ENCODE measurements around the gene RGS7. TPM values are rescaled to one million over a fixed set of nuclear protein-coding genes. Genes with fewer than 3 reads are reported as not detected.

The RGS7 gene
- total RNA-seq, 4 donors from 2014 or later: not detected

- TF ChIP-seq CTCF (IDR thresholded peaks at IDR 0.05; ENCODE audit: low read depth): no peak
These were observed 391.4 kb downstream of the RGS7 start for GRCh38 chr1:240965581-240966091.

DNA sequence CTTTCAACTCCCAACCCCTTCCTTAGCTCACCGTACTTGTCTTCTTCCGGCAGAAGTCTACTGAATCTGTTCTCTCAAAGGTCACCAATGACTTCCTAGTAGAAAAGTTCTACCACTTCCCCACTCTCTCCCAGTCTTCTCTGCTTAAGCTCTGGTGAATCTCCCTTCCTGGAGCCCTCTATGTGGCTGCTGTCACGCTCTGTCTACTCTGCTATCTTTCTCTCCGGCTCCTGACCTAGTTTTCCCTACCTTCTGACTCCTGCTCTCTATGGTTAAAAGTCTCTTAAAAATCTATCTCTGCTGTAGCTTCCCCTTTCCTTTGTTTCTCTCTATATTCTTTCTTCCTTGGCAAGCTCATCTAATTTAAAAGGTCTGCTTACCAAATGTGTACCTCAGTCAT, 394.9 kb downstream of the RGS7 start:
- no peak for TF ChIP-seq CTCF (IDR thresholded peaks at IDR 0.05; ENCODE audit: low read depth)

DNA sequence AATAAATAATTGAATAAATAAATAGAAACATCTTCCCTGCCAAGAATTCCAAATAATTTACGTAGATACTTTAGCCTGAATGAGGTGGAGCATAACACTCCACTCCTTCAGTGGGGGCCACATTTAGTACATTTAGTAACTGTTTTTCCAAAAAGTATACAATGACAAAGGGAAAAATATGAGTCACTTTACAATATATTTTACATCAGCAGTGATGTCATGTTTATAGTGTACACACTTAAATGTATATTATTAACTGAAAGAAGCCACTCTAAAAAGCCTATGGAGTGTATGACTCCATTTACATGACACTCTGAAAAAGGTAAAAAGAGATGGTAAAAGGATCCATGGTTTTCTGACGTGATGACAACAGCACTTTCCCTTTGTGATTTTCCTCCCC, 400.6 kb downstream of the RGS7 start:
- TF ChIP-seq CTCF (IDR thresholded peaks at IDR 0.05; ENCODE audit: low read depth): no peak

DNA sequence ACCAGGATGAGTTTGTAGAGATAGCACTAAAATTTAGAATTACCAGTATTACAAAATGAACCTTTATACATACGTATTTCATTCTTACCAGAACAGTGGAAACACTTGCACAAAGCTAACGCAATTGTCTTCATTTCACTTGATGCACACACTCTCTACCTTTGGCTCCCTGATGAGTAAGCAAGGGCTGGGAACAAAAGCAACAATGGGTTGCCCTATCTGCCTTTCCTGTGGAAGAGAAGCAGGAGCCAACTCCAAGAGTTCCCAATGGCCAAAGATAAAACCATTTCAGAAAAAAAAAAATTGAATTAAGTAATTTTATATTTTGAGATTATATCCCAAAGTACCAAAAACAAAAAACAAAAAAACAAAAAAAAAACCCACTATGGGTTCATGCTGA, 401.0 kb downstream of the RGS7 start:
- TF ChIP-seq CTCF (IDR thresholded peaks at IDR 0.05; ENCODE audit: low read depth): no peak

DNA sequence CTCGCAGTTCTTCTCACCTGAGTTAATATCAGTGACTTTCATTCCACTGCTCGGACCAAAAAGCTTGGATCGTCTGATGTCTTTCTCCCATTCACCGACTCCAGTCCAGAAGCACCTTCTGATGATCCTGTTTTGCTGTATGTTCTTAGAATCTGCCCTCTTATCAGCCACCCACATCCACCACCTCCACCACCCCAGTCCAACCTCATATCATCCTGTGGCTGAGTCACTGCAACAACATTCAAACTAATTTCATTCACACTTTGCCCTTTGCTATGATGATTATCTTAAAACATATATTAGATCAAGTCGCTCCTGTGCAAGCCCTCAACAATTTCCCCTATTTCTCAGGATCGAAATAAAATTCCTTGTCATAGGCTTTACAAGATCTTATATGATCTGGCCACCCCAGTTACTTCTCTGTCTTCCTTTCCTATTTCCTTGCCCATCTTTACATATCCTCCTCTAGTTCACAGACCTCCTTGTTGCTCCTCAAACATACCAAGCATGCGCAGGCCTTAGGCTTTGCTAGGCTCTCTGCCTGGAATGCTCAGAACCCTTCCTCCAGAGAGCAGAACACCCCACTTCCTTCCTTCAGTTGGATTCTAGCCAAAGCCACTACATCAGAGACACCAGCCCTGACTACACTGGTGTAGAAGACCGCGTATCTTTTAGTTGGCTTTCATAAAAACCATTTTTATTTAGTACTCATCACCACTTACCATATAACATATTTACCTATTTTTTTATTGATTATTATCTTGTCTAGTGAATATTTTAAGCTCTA, 409.4 kb downstream of the RGS7 start:
- TF ChIP-seq CTCF (IDR thresholded peaks at IDR 0.05; ENCODE audit: low read depth): no peak

DNA sequence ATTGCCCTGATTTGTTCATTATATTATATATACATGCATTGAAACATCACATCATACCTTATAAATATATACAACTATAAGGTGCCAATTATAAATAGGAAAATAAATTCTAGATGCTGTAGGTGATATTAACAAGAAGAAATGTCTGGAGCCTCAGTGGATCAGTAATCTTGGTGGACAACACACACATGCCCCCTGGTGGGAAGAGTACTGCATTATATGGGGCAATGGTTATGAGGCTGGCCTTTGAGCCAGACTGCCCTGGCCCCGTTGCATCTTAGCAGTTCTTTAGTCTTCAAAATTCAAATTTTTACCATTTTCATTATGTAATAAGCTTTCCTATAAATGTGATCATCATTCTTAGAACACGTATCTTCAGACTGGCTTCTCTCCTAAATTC, 410.1 kb downstream of the RGS7 start:
- no peak for TF ChIP-seq CTCF (IDR thresholded peaks at IDR 0.05; ENCODE audit: low read depth)

GRCh38 chr1:240942901-240943300, 414.1 kb downstream of the RGS7 start:
- TF ChIP-seq CTCF (IDR thresholded peaks at IDR 0.05; ENCODE audit: low read depth): no peak
